ENCODE measurements around the gene UBQLNL. TPM values are rescaled to one million over a fixed set of nuclear protein-coding genes. Genes with fewer than 3 reads are reported as not detected.

The UBQLNL gene
- total RNA-seq, 6 donors from 2014 or later, result 0.26 to 5.2 (median 1.3) TPM

DNA sequence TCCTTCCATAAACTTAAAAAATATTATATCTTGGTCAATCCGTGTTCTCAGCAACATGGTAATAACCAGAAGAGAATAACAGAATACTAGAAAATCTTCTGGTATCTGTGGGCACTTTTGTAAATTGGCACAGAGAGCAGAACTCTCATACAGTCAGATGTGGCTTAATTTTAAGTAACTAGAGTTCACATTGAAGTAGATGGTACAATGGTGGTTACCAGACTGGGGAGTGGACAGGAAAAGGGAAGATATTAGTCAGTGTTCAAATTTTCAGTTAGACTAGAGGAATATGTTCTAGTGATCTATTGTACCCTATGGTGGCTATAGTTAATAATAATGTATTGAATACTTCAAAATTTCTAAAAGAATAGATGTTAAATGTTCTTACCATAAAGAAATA, 24.9 kb upstream of the UBQLNL start:
- no peaks in the 10 kb centered on the region for H3K9me3 ChIP-seq
- no peak overlapping the region for H3K4me3 ChIP-seq
- ATAC-seq (ENCODE audit: low FRiP score in 2 of 2) (no peak), DNase-seq (no peak)
- H3K27me3 ChIP-seq, result no peaks in the 10 kb centered on the region
- no peaks in the 10 kb centered on the region for H3K4me1 ChIP-seq
- H3K36me3 ChIP-seq, result no peaks in the 10 kb centered on the region
- H3K27ac ChIP-seq, result no peak overlapping the region
- TF ChIP-seq POLR2A (IDR thresholded peaks at IDR 0.05) (no peak), EP300 (IDR thresholded peaks at IDR 0.05) (no peak), POLR2AphosphoS5 (IDR thresholded peaks at IDR 0.05) (no peak)
- TF ChIP-seq, protein P1, sequence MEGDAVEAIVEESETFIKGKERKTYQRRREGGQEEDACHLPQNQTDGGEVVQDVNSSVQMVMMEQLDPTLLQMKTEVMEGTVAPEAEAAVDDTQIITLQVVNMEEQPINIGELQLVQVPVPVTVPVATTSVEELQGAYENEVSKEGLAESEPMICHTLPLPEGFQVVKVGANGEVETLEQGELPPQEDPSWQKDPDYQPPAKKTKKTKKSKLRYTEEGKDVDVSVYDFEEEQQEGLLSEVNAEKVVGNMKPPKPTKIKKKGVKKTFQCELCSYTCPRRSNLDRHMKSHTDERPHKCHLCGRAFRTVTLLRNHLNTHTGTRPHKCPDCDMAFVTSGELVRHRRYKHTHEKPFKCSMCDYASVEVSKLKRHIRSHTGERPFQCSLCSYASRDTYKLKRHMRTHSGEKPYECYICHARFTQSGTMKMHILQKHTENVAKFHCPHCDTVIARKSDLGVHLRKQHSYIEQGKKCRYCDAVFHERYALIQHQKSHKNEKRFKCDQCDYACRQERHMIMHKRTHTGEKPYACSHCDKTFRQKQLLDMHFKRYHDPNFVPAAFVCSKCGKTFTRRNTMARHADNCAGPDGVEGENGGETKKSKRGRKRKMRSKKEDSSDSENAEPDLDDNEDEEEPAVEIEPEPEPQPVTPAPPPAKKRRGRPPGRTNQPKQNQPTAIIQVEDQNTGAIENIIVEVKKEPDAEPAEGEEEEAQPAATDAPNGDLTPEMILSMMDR (IDR thresholded peaks at IDR 0.05), result no peak
- WGBS, 2 donors, result 31 to 33% methylated on average over 1 of the region's 1 CpG

DNA sequence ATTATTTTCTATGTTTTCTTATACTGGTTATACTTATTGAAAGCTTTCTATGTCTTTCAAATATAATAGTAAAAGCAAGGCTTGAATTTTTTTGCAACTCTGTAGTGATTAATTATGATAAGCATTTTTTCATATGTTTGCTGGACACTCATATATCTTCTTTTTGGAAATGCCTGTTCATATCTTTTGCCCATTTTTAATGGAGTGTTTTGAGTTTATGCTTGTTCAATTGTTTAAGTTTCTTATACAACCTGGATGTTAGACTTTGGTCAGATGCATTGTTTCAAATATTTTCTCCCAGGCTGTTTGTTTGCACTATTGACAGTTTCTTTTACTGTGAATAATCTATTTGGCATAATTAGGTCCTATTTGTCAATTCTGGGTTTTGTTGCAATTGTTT, 20.0 kb upstream of the UBQLNL start:
- ATAC-seq (ENCODE audit: low FRiP score in 2 of 2), result no peak
- no peak overlapping the region for H3K27ac ChIP-seq
- no peak for TF ChIP-seq POLR2A (IDR thresholded peaks at IDR 0.05)
- no peak for TF ChIP-seq POLR2AphosphoS5 (IDR thresholded peaks at IDR 0.05)
- TF ChIP-seq, protein P1 (IDR thresholded peaks at IDR 0.05), result no peak
- no peak for TF ChIP-seq EP300 (IDR thresholded peaks at IDR 0.05)

DNA sequence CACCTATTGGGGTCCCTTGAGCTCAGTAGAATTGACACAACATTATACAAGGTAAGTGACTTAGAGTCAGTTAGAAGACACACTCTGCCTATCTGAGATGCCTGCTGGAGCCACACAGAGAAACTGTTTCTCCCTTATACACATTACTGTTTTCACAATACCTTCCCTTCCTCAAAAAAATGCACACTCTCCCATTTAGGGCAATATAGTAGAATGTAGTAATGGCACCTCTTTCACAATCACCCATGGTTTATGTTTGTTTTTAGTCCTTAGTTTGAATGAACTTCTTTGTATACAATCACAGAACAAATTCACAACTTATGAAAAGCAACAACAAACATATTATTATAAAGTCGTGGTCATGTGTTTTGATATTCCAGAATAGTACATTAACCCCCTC, 17.5 kb upstream of the UBQLNL start:
- H3K4me1 ChIP-seq, result no peaks in the 10 kb centered on the region
- no peak overlapping the region for H3K27ac ChIP-seq
- 77 to 84% methylated on average over 1 of the region's 1 CpG for WGBS, 2 donors
- DNase-seq (no peak), ATAC-seq (ENCODE audit: low FRiP score in 2 of 2) (no peak)
- no peaks in the 10 kb centered on the region for H3K36me3 ChIP-seq
- no peaks in the 10 kb centered on the region for H3K9me3 ChIP-seq
- H3K4me3 ChIP-seq, result no peak overlapping the region
- H3K27me3 ChIP-seq, result no peaks in the 10 kb centered on the region
- TF ChIP-seq, protein P1 (IDR thresholded peaks at IDR 0.05), result no peak
- TF ChIP-seq EP300 (IDR thresholded peaks at IDR 0.05) (no peak), POLR2A (IDR thresholded peaks at IDR 0.05) (no peak), POLR2AphosphoS5 (IDR thresholded peaks at IDR 0.05) (no peak)

More for the DNA sequence above, 20.0 kb upstream of the UBQLNL start:
- H3K9me3 ChIP-seq, result no peaks in the 10 kb centered on the region
- H3K4me3 ChIP-seq, result no peak overlapping the region
- no peak for DNase-seq
- no peaks in the 10 kb centered on the region for H3K36me3 ChIP-seq
- no peaks in the 10 kb centered on the region for H3K4me1 ChIP-seq
- H3K27me3 ChIP-seq, result no peaks in the 10 kb centered on the region

DNA sequence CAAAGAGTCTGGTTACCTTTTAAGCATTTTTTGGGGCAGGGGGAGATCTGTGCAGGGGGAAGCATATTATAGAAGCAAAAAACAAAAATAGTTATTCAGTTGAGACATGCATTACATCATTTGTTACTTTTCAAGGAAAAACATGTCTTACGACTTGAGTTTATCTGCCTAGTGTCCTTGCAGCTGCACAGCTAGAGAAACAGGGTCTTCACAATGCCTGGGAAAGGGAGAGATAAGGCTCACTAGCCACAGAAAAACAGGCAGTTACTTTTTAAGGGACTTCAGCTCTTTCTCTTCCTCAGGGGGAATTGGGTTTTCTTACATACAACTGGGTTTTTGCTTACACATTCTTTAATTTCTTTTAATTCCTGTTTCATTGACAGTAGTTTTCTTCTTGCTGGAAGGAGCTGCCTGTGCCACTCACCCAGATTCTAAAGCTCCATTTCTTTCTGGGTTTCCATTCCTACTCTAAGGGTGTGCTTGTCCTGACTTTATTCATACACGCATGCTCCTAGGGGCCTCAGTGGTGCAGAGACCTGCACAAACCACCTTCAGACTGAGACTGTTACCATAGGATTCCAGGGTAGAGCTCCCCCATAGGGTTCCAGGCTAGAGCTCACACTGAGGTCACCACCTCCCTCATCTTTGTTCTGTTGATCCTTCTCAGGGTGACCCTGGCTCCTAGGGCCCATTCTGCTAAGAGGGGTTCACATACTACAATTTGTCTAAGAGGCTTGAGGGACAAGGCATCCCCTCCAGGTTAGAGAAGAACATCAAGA, 14.7 kb upstream of the UBQLNL start:
- H3K9me3 ChIP-seq, result no peaks in the 10 kb centered on the region
- H3K36me3 ChIP-seq, result no peaks in the 10 kb centered on the region
- no peak for DNase-seq
- no peak overlapping the region for H3K27ac ChIP-seq
- H3K4me1 ChIP-seq, result no peaks in the 10 kb centered on the region
- TF ChIP-seq POLR2A (IDR thresholded peaks at IDR 0.05) (no peak), EP300 (IDR thresholded peaks at IDR 0.05) (no peak), POLR2AphosphoS5 (IDR thresholded peaks at IDR 0.05) (no peak)
- TF ChIP-seq, protein P1 (IDR thresholded peaks at IDR 0.05), result no peak
- no peaks in the 10 kb centered on the region for H3K27me3 ChIP-seq
- 78 to 97% methylated on average over 2 of the region's 2 CpGs for WGBS, 2 donors
- no peak overlapping the region for H3K4me3 ChIP-seq
- no peak for ATAC-seq (ENCODE audit: low FRiP score in 2 of 2)

DNA sequence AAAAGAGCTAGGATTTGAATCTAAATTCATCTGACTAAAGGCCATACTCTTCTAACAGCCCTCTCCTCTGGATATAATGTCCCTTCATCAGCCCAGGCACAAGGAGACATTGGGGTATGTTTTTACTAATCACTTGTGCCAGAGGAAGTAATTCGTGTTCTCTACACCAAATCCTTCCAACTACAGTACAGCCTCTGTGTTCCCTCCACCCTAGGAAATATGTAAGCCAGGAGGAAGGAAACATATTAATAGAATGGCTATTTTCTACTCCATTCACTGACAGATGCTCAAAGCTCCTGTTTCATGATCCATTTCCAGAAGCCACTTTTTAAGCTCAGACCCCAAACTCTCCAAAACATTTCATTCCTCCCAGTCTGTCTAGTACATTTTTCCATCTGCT, 12.0 kb upstream of the UBQLNL start:
- ATAC-seq (ENCODE audit: low FRiP score in 2 of 2) (no peak), DNase-seq (no peak)
- Histone ChIP-seq H3K4me1 (no peaks in the 10 kb centered on the region), H3K36me3 (no peaks in the 10 kb centered on the region), H3K27ac (no peak overlapping the region), H3K4me3 (no peak overlapping the region), H3K9me3 (no peaks in the 10 kb centered on the region), H3K27me3 (no peaks in the 10 kb centered on the region)
- TF ChIP-seq, protein P1 (IDR thresholded peaks at IDR 0.05), result no peak
- no peak for TF ChIP-seq EP300 (IDR thresholded peaks at IDR 0.05)
- TF ChIP-seq POLR2AphosphoS5 (IDR thresholded peaks at IDR 0.05), result no peak
- no peak for TF ChIP-seq POLR2A (IDR thresholded peaks at IDR 0.05)
- 19 to 33% methylated on average over 1 of the region's 1 CpG for WGBS, 2 donors
